Measurements from ENCODE around the gene JARID2. TPM values are rescaled to one million over a fixed set of nuclear protein-coding genes. Genes with fewer than 3 reads are reported as not detected.

JARID2 gene
- total RNA-seq, 1 experiment from 2014 or later = 6.0 TPM

DNA sequence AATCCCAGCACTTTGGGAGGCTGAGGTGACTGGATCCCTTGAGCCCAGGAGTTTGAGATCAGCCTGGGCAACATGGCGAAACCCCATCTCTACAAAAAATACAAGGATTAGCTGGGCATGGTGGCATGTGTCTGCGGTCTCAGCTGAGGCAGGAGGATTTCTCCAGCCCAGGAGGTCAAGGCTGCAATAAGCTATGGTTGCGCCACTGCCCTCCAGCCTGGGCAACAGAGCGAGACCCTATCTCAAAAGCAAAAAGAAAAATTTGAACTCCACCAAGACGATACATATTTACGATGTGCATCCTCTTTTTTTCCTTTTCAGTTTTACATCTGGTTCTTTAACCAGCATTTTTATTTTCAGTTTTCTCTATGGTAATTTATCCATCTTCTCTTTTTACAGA lies 162.1 kb downstream of the JARID2 start:
- CTCF ChIA-PET = no interaction called here
- no peak overlapping the region for H3K4me3 ChIP-seq (ENCODE audit: low read depth in 2 of 2, low read length in 2 of 2)
- no peaks in the 10 kb centered on the region for H3K27me3 ChIP-seq (ENCODE audit: control insufficient read depth, insufficient read depth, low read length)
- no peak overlapping the region for H3K27ac ChIP-seq (ENCODE audit: low read length)
- ATAC-seq (no peak), DNase-seq (ENCODE audit: low read depth, low spot score) (no peak)
- intact Hi-C loops (cut with micrococcal nuclease; ENCODE audit: unreplicated experiment) = no loop called here
- POLR2A ChIA-PET = no interaction called here
- H3K36me3 ChIP-seq (ENCODE audit: control insufficient read depth, insufficient read depth, low read length) = no peaks in the 10 kb centered on the region
- in situ Hi-C loops (cut with HindIII; ENCODE audit: low pct_unique_long_range_greater_than_20kb, low sequenced_read_pairs) = no loop called here
- H3K4me1 ChIP-seq (ENCODE audit: control insufficient read depth, insufficient read depth, low read length) = no peaks in the 10 kb centered on the region
- no peaks in the 10 kb centered on the region for H3K9me3 ChIP-seq (ENCODE audit: control insufficient read depth, insufficient read depth, low read depth, low read length)
- BruUV-seq (replicated peaks) = no TSS peak
- TF ChIP-seq, protein P1, sequence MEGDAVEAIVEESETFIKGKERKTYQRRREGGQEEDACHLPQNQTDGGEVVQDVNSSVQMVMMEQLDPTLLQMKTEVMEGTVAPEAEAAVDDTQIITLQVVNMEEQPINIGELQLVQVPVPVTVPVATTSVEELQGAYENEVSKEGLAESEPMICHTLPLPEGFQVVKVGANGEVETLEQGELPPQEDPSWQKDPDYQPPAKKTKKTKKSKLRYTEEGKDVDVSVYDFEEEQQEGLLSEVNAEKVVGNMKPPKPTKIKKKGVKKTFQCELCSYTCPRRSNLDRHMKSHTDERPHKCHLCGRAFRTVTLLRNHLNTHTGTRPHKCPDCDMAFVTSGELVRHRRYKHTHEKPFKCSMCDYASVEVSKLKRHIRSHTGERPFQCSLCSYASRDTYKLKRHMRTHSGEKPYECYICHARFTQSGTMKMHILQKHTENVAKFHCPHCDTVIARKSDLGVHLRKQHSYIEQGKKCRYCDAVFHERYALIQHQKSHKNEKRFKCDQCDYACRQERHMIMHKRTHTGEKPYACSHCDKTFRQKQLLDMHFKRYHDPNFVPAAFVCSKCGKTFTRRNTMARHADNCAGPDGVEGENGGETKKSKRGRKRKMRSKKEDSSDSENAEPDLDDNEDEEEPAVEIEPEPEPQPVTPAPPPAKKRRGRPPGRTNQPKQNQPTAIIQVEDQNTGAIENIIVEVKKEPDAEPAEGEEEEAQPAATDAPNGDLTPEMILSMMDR (IDR thresholded peaks at IDR 0.05) = no peak
- no peak for TF ChIP-seq SIN3A (IDR thresholded peaks at IDR 0.05; ENCODE audit: borderline replicate concordance, insufficient read depth, low read depth, low read length)
- TF ChIP-seq, protein P2, sequence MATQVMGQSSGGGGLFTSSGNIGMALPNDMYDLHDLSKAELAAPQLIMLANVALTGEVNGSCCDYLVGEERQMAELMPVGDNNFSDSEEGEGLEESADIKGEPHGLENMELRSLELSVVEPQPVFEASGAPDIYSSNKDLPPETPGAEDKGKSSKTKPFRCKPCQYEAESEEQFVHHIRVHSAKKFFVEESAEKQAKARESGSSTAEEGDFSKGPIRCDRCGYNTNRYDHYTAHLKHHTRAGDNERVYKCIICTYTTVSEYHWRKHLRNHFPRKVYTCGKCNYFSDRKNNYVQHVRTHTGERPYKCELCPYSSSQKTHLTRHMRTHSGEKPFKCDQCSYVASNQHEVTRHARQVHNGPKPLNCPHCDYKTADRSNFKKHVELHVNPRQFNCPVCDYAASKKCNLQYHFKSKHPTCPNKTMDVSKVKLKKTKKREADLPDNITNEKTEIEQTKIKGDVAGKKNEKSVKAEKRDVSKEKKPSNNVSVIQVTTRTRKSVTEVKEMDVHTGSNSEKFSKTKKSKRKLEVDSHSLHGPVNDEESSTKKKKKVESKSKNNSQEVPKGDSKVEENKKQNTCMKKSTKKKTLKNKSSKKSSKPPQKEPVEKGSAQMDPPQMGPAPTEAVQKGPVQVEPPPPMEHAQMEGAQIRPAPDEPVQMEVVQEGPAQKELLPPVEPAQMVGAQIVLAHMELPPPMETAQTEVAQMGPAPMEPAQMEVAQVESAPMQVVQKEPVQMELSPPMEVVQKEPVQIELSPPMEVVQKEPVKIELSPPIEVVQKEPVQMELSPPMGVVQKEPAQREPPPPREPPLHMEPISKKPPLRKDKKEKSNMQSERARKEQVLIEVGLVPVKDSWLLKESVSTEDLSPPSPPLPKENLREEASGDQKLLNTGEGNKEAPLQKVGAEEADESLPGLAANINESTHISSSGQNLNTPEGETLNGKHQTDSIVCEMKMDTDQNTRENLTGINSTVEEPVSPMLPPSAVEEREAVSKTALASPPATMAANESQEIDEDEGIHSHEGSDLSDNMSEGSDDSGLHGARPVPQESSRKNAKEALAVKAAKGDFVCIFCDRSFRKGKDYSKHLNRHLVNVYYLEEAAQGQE (IDR thresholded peaks at IDR 0.05; ENCODE audit: insufficient read depth in 1 of 2, low read depth in 2 of 2, low read length in 1 of 2) = no peak
- TF ChIP-seq POLR2AphosphoS5 (IDR thresholded peaks at IDR 0.05; ENCODE audit: low read depth, low read length) = no peak
- TF ChIP-seq TCF7L2 (IDR thresholded peaks at IDR 0.05; ENCODE audit: low read depth, low read length) = no peak

DNA sequence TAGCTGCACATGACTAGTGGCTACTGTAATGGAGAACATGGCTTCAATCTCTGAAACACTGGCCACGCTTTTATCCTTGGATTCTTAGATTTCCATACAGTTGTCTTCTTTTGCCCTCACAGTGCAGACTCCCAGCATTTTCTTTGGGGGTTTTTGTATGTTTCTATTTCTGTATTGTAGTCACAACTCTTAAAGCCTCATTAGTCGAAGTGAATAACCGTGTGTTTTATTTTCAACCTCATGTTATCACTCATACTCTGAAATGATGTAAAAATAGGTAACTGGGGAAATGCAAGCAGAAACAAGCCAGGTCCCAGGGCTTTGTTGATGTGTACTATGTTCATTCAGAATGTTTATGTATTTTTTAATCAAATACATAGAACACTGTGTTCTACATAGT lies 162.9 kb downstream of the JARID2 start:
- TF ChIP-seq, protein P2 (IDR thresholded peaks at IDR 0.05; ENCODE audit: insufficient read depth in 1 of 2, low read depth in 2 of 2, low read length in 1 of 2) = no peak
- TF ChIP-seq, protein P1 (IDR thresholded peaks at IDR 0.05) = no peak
- TF ChIP-seq POLR2AphosphoS5 (IDR thresholded peaks at IDR 0.05; ENCODE audit: low read depth, low read length) = no peak
- TF ChIP-seq TCF7L2 (IDR thresholded peaks at IDR 0.05; ENCODE audit: low read depth, low read length) = no peak
- TF ChIP-seq SIN3A (IDR thresholded peaks at IDR 0.05; ENCODE audit: borderline replicate concordance, insufficient read depth, low read depth, low read length) = no peak
- DNase-seq (ENCODE audit: low read depth, low spot score) (no peak), ATAC-seq (no peak)
- Histone ChIP-seq H3K27ac (ENCODE audit: low read length) (no peak overlapping the region), H3K4me3 (ENCODE audit: low read depth in 2 of 2, low read length in 2 of 2) (no peak overlapping the region), H3K9me3 (ENCODE audit: control insufficient read depth, insufficient read depth, low read depth, low read length) (no peaks in the 10 kb centered on the region), H3K4me1 (ENCODE audit: control insufficient read depth, insufficient read depth, low read length) (no peaks in the 10 kb centered on the region), H3K36me3 (ENCODE audit: control insufficient read depth, insufficient read depth, low read length) (no peaks in the 10 kb centered on the region), H3K27me3 (ENCODE audit: control insufficient read depth, insufficient read depth, low read length) (no peaks in the 10 kb centered on the region)
- BruUV-seq (replicated peaks) = no TSS peak
- in situ Hi-C loops (cut with HindIII; ENCODE audit: low pct_unique_long_range_greater_than_20kb, low sequenced_read_pairs) (no loop called here), intact Hi-C loops (cut with micrococcal nuclease; ENCODE audit: unreplicated experiment) (no loop called here)
- ChIA-PET POLR2A (no interaction called here), CTCF (no interaction called here)
